Tibial artery (tissue), 4 donors: Measurements from ENCODE around the gene SPTB.

Experiments used
- DNase-seq, 2 donors: peaks; one replicate each; pipeline ENCODE4 v3.0.0-alpha.2; 2019
- H3K27ac ChIP-seq, 2 donors: fragments of 200-600 bp; sonication (generic) in 1 of 2; 1 replicate in 1 of 2; 2 replicates in 1 of 2; pipeline ENCODE4 v1.5.1; 2018 to 2019; ENCODE audit warnings: mild to moderate bottlenecking in 1 of 2
- H3K27me3 ChIP-seq, 2 donors: fragments of 200-600 bp; sonication (generic) in 1 of 2; one replicate each; pipeline versions ENCODE4 v1.5.1 to v1.6.0; 2016 to 2019
- H3K36me3 ChIP-seq, 3 donors: fragments of 200-600 bp; sonication (generic) in 2 of 3; one replicate each; pipeline ENCODE4 v1.5.1; 2016 to 2019; ENCODE audit warnings: mild to moderate bottlenecking in 2 of 3
- H3K4me1 ChIP-seq, 4 donors: fragments of 200-600 bp; sonication (generic) in 2 of 4; 1 replicate in 3 of 4; 2 replicates in 1 of 4; pipeline ENCODE4 v1.5.1; 2016 to 2019
- H3K4me3 ChIP-seq, 2 donors: fragments of 200-600 bp; sonication (generic) in 1 of 2; 1 replicate in 1 of 2; 2 replicates in 1 of 2; pipeline ENCODE4 v1.5.1; 2018 to 2019; ENCODE audit warnings: mild to moderate bottlenecking in 2 of 2
- H3K9me3 ChIP-seq, 3 donors: fragments of 200-600 bp; sonication (generic) in 1 of 3; one replicate each; pipeline ENCODE4 v1.5.1; 2016 to 2019
- CTCF ChIP-seq, 2 experiments: fragments of 200-600 bp in 1 of 2; fragments of 450-650 bp in 1 of 2; IDR thresholded peaks; one replicate each; pipeline ENCODE4 v1.5.1; 2017 to 2019; ENCODE audit warnings: antibody characterized with exemption in 2 of 2, mild to moderate bottlenecking in 1 of 2, moderate library complexity in 1 of 2
- intact Hi-C: fragments of 100-400 bp; cut with DNase I; formaldehyde crosslinking; loops from one replicate; pipeline ENCODE4 v1.15.0; 2023; ENCODE audit warnings: low total_unique reads

SPTB gene

DNA sequence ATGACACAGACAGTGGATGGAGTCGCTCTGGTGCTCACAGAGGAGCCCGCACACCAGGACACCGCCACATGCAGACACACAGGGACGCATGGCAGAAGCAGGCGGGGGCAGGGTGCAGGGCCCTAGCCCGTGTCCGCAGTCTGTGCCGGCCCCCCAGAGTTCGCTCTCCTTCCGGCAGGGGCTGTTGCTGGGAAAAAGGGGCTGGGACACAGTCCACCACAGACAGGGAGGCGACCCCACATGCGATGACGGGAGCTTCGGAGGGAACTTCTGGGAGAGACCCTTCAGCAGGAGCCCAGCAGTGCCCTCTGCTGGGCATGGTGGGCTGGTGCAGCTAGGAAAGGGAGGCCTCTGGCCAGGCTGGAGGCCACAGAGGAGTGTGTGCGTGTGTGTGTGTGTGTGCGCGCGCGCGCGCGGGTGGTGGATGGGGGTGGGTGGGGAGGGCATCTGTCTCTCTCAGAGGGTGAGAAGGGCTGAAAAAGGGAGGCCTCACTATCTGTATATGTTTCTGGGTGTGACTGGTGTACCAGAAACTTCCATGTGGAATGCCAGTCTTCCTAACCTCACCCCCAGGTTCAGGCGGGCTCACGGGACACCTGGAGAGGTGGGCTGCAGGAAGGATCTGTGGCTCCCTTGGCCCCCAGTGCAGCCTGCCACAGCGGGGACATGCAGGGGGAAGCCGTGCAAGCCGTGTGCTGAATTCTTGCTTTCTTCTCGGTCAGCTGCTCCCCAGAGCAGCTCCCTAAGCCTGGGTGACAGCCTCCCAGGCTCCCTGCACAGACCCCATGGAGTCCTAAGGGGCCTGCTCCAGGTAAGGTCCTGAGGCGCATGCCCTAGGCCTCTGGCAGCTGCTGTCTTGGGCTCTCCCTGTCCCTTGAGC is 114.8 kb downstream of the SPTB start:
- TF ChIP-seq CTCF (IDR thresholded peaks at IDR 0.05): peak; percentile 96
- DNase-seq: peak; percentile 69 to 85
- peak overlapping the region; percentile 27 to 50 for H3K4me3 ChIP-seq
- H3K36me3 ChIP-seq: peaks cover 0 to 4% (median 0%) of the 10 kb centered on the region in 3 donors
- no peaks in the 10 kb centered on the region for H3K27me3 ChIP-seq
- peaks cover 0 to 46% (median 39%) of the 10 kb centered on the region in 4 donors for H3K4me1 ChIP-seq
- H3K27ac ChIP-seq: peak overlapping the region; percentile 81 to 83
- intact Hi-C loops: loop anchor here (2.0 to 10.0 kb wide), 3 partner anchors 92 to 263 kb away; partner anchors contain the start of genes HSPA2, PPP1R36, ZBTB1 and ZBTB25
- H3K9me3 ChIP-seq: no peaks in the 10 kb centered on the region

DNA sequence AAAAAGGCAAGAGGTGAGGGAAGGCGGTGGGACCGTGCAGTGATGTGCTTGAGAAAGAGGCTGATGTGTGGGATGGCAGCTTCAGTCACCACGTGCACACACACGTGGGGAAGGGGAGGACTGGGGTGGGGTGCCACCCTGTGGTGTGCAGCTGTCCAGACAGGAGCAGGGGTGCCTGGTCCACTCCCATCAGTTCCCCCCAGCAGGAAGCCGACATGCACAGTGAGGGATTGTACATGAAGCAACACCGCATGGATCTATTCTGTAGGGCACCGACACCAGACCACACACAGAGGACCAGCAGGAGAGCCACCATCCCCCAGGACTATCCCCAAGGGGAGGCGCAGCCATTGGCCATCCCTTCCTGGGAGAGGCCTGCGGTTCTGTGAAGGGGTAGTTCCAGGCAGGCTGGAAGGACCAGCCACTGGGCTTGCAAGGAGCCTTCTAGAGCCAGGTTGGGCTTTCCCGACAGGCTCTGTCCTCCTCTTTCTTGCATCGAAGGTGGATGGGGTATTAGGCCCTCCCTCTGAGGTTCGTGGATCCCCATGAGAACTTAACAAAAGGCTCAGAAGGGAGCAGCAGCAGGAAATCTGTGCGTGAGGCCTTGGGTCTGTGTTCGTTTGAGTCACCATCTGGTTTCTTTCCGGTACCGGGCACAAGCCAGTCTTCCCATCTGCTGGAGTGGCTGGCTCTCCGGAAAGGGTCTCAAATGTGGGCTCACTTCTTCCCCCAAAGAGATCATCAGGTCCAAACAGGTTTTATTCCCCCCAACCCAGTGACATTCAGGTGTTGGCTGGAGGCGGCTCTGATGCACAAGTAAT is 115.7 kb downstream of the SPTB start:
- Histone ChIP-seq H3K36me3 (peaks cover 0 to 4% (median 0%) of the 10 kb centered on the region in 3 donors), H3K4me3 (peak overlapping the region; percentile 27 to 50), H3K27me3 (no peaks in the 10 kb centered on the region), H3K4me1 (peaks cover 0 to 53% (median 44%) of the 10 kb centered on the region in 4 donors), H3K27ac (peak overlapping the region; percentile 81 to 83), H3K9me3 (no peaks in the 10 kb centered on the region)
- peak in 1 of 2 experiments; percentile 11 for TF ChIP-seq CTCF (IDR thresholded peaks at IDR 0.05)
- DNase-seq: peak in 1 of 2 donors; percentile 77
- intact Hi-C loops: loop anchor here (2.0 to 10.0 kb wide), 3 partner anchors 91 to 262 kb away; partner anchors contain the start of genes HSPA2, PPP1R36, ZBTB1 and ZBTB25

GRCh38 chr14:64763085-64763782 is 116.5 kb downstream of the SPTB start:
- H3K9me3 ChIP-seq: no peaks in the 10 kb centered on the region
- no peak for TF ChIP-seq CTCF (IDR thresholded peaks at IDR 0.05)
- DNase-seq: no peak
- peaks cover 0 to 4% (median 0%) of the 10 kb centered on the region in 3 donors for H3K36me3 ChIP-seq
- peak overlapping the region; percentile 81 to 83 for H3K27ac ChIP-seq
- H3K4me1 ChIP-seq: peaks cover 0 to 61% (median 51%) of the 10 kb centered on the region in 4 donors
- no peak overlapping the region for H3K4me3 ChIP-seq
- intact Hi-C loops: loop anchor here (5.0 to 10.0 kb wide), 2 partner anchors 218 to 261 kb away; partner anchors contain the start of genes HSPA2, PPP1R36, ZBTB1 and ZBTB25
- H3K27me3 ChIP-seq: no peaks in the 10 kb centered on the region

DNA sequence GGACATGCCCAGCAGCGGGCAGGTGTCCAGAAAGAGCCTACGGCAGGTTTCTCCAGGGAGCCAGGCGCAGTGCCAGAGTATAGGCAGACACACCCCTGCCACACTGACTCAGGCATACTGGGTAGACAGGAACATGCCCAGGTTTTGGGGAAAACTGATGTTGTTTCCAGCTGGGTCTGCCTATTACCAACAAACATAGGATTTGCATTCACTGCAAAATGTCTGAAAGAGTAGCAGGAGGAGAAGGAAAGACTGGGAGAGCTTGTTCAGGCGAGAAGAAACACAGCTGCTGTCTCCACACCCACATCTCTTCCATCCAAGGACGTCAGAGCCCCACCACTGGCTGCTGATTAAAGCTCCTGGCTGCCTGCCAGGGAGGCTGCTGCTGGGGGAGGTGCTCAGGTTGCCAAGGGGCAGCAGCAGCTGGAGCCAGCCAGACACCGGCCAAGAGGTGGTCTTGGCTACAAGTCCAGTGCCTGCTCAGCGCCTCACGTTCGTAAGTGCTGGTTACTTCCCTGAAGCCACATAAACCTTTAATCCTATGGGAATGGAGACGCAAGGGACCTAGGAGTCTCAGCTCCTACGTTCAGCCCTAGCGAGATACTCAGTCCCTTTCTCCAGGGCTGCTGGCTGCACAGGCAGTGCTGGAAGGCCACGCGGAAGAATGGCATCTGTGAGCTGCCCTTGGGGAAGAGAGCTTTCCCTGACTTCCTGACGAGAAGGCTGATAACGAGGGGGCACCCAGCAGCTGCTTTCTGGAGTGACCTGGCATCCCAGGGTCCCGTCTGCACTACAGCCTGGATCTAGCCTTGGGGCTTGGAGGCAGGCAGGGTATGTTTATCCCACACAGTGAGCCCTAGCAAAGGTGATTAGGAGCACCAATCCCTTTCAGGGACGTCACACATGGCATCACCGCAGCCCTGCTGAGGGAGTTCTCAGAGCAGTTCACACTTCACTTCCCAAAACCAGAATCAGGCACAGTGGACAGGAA is 117.4 kb downstream of the SPTB start:
- H3K27me3 ChIP-seq: no peaks in the 10 kb centered on the region
- peak overlapping the region in 1 of 2 donors; percentile 23 for H3K4me3 ChIP-seq
- H3K4me1 ChIP-seq: peaks cover 0 to 70% (median 59%) of the 10 kb centered on the region in 4 donors
- peak overlapping the region; percentile 81 to 83 for H3K27ac ChIP-seq
- intact Hi-C loops: loop anchor here (5.0 to 10.0 kb wide), 2 partner anchors 218 to 260 kb away; partner anchors contain the start of genes HSPA2, PPP1R36, ZBTB1 and ZBTB25
- H3K36me3 ChIP-seq: peaks cover 0 to 3% (median 0%) of the 10 kb centered on the region in 3 donors
- DNase-seq: peak; percentile 72 to 94
- no peak for TF ChIP-seq CTCF (IDR thresholded peaks at IDR 0.05)
- no peaks in the 10 kb centered on the region for H3K9me3 ChIP-seq
